ENCODE measurements around the gene SH3RF2.

The SH3RF2 gene

GRCh38 chr5:146042628-146043279 is 106.4 kb downstream of the SH3RF2 start:
- DNase-seq (ENCODE audit: low read depth): peak; percentile 21

DNA sequence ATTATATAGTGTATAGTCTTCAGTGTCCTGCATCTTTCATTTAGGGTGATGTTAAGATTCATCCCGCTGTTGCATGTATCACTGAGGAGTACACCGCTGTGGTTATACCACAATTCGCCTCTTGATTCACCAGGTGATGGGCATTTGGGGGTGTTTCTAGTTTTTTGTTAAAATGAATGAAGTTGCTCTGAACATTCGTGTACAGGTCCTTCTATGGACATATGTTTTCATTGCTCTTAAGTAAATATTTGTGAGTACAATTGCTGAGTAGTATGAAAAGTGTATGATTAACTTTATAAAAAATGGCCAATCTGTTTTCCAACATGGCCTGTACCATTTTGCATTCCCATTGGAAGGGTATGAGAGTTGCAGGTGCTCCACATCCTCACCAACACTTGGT is 107.3 kb downstream of the SH3RF2 start:
- DNase-seq (ENCODE audit: low read depth): no peak

- DNase-seq (ENCODE audit: low read depth): no peak
Observed at GRCh38 chr5:146047396-146047795, 111.0 kb downstream of the SH3RF2 start.

DNA sequence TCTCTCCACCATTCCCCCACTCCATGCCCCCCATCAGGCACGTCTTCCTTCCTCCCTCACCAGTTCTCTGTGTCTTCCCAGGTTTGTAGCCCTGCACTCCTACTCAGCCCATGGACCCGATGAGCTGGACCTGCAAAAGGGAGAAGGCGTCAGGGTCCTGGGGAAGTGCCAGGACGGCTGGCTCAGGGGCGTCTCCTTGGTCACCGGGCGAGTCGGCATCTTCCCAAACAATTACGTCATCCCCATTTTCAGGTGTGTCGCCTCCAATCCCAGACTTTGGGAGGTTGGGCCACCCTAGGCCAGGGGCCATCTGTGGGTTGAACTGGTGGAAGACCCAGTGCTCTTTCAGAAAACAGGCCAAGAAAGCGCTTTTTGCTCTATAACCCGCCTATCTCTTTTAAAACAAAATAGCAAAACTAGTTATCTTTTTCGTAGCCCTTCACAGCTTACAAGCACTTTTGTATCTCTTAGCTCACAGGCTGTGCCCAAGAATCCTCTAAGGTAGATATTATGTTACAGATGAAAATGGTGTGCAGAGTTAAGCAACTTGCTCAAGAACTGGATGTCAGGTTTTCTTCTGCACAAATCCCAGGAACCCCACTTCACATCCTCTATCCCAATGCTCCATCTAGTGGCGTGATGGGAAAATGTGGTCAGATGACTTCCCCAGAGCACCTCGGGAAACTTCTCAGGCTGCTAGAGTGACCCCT is 112.8 kb downstream of the SH3RF2 start:
- peak; percentile 30 for DNase-seq (ENCODE audit: low read depth)

- no peak for DNase-seq (ENCODE audit: low read depth)
Observed at GRCh38 chr5:146049704-146050026, 113.3 kb downstream of the SH3RF2 start.

GRCh38 chr5:146050086-146050485 is 113.7 kb downstream of the SH3RF2 start:
- DNase-seq (ENCODE audit: low read depth): no peak

DNA sequence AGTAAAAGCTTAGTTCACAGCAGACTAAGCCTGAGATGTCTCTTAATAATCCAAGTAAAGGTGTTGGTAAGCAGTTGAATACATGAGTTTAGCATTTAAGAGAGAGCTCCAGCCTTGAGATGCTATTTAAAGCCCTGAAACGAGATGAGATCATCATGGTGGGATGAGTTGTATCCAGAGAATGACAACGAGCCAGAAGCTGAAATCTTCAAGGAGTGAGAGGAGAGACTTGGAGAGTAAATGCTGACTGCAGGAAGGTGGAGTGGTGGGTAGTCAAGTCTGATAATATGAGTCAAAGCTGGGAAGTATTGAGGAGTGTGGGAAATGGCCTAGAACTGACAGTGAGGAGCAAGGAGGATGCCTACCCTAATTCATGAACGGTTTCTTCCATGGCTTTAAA is 115.3 kb downstream of the SH3RF2 start:
- peak; percentile 46 for DNase-seq (ENCODE audit: low read depth)

DNA sequence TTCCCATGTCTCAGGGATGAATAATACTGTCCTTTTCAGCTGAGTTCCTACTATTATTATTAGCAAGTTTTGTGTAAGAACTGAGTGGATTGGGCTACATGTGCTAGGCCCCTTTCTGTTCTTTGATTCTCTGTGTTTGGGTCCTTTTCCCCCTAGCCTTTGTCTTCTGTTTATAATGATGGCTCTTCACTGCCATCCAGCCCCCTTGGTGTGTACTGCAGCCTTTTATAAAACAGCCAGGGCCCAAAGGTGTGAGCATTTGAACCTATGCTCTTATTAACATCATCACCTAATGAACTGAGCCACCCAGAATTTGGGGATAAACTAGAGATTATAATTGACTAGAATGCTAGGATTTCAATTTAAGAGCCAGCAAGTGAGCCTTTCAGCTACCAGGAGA is 116.4 kb downstream of the SH3RF2 start:
- no peak for DNase-seq (ENCODE audit: low read depth)

GRCh38 chr5:146055432-146055831 is 119.1 kb downstream of the SH3RF2 start:
- DNase-seq (ENCODE audit: low read depth): no peak

GRCh38 chr5:146059460-146060220 is 123.3 kb downstream of the SH3RF2 start:
- DNase-seq (ENCODE audit: low read depth): no peak

DNA sequence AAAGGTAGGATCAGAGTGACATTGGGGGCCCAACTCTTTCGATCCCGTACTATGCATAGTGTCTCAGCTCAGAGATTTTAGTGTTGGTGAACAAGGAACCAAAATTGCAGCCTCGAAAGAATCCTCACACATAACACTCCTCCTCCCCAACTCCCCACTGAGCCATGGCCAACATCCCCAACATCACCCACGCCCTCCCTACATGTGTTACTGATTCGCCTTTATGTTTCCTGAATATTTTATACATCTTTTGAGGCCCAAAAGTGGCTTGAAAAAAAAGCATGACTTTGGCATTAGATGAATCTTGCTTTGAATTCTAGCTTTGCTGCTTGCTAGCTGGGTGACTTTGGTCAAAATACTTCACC is 123.8 kb downstream of the SH3RF2 start:
- DNase-seq (ENCODE audit: low read depth): no peak

- no peak for DNase-seq (ENCODE audit: low read depth)
Observed at GRCh38 chr5:146066968-146067367, 130.6 kb downstream of the SH3RF2 start.

DNA sequence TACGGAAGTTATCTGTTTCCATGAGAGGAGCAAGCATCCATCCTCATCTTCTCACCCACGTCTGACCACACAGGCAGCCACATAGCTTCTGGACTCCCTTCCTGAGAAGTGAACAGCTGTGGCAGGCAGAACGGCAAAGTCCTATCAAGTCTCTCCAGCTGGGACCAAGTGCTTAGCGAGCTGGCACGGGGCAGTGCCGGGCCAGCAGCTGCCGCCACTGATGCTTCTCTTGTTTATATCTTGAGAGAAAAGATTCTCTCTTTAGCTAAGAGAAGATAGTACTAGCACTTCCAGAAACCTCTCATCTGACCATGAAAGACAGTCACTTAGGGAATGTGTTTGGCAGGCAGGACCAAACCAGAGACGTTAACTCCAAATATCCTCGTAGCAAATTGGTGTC is 131.8 kb downstream of the SH3RF2 start:
- DNase-seq (ENCODE audit: low read depth): no peak

DNA sequence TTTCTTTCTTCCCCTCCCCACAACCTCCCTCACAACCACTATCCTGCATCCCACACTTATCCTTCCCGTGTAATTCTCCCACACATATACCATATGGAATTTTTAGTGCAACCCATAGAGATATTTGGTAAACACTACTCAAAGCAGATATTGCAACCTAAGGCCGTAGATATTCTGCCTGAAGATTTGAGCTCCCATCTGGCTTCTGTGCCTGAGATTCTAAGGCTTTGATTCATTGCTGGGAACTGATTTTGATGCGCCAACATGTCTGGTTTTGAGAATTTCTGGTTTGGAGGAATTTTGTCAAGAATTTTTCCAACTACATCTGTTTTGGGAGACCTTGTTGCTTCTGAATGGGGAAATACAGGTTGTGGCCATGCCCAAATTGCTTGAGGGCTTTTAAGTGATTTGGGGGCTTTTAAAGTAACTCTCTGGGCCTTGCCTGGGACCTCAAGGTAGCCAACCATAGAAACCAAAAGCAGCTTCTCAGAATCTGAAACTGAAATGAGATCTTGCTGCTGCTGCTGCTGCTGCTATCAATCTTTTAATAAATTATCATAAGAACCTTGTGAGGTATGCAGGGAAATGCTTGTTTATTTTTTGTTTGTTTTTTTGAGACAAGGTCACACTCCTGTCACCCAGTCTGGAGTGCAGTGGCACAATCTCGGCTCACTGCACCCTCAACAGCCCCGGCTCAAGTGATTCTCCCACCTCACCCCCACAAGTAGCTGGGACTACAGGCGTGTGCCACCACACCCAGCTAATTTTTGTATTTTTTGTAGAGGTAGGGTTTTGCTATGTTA is 132.8 kb downstream of the SH3RF2 start:
- DNase-seq (ENCODE audit: low read depth): no peak

GRCh38 chr5:146069780-146070099 is 133.4 kb downstream of the SH3RF2 start:
- no peak for DNase-seq (ENCODE audit: low read depth)

DNA sequence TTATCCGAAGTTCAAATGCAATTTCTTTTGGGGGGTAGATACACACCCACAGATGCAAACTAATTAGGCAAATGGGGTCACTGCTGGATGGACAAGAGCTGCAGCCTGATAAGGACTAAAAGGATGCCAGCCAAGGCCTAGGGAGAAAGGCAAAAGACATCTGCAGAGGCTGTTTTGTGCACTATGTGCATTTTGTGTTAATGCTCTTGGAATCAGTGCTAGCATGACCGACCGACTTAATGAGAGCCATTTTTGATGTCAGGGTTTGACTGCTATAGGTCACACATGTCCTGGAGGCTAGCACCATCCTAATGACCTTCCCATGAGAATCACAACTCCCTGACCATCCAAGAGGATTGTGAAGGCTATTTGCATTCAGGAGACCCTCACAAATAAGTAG is 134.4 kb downstream of the SH3RF2 start:
- no peak for DNase-seq (ENCODE audit: low read depth)

DNA sequence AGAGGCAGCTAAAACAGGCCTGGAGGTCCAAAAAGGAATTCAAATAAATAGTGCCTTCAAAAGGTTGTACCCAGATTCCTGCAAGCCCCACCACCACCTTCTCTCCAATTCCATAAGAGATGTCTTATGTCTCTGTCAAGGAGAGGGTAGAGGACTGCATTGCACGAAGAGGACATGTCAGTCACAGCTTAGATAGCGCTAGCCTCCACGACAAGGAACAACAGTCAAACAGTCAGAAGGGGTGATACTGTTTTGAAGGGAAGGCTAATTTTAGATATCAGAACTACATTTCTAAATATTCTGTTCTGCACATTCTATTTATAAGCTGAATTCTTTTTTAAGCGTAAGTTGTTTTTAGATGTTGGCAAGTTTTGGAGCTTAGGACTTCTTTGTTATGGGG is 134.8 kb downstream of the SH3RF2 start:
- no peak for DNase-seq (ENCODE audit: low read depth)

GRCh38 chr5:146072595-146072994 is 136.2 kb downstream of the SH3RF2 start:
- DNase-seq (ENCODE audit: low read depth): no peak

DNA sequence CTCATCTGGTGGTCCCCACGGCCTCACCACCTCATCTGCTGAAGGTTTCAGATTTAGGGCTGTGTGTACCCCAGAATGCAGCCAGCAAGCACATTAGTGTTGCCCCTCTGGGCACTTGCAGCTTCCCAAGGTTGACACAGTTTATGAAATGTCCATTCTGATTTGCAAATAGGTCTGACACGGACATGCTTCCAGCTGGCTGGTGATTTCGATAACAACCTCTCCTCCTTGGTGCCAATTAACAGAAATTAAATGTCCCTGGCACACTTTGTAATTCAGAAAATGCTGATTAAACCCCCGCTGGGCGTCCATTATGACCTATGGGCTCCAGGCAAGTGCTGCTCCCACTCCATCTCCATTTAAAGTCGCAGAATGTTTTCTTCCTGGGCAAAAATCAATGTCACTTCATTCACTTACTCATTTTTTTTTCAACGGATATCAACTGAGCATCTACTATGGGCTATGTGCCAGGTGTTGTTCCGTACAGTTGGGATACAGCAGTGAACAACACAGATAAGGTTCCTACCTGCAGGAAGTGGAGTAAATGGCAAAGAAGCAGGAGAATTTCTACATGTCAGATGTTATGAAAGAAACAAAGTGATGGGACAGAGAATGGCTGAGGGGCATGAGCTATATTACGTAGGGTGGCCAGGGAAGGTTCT is 137.0 kb downstream of the SH3RF2 start:
- DNase-seq (ENCODE audit: low read depth): no peak

DNA sequence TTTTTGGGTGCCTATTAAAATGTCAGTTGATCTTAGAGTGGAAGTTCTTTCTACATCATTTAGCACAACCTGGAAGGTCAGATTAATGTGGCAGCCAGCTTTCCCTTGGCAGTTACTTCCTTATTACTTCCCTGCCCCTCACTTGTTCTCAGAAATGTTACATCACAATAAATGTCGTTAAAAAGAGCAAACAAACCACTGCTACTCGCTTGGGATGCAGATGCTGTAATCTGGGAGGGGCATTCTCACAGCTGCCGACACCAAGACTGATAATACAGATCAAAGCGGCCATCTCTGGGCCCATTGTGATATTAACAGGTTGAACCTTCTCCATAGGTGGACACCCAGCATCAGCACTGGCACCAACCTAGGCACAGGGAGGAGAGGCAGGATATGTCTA is 139.7 kb downstream of the SH3RF2 start:
- DNase-seq (ENCODE audit: low read depth): no peak

GRCh38 chr5:146076455-146076854 is 140.1 kb downstream of the SH3RF2 start:
- no peak for DNase-seq (ENCODE audit: low read depth)

DNA sequence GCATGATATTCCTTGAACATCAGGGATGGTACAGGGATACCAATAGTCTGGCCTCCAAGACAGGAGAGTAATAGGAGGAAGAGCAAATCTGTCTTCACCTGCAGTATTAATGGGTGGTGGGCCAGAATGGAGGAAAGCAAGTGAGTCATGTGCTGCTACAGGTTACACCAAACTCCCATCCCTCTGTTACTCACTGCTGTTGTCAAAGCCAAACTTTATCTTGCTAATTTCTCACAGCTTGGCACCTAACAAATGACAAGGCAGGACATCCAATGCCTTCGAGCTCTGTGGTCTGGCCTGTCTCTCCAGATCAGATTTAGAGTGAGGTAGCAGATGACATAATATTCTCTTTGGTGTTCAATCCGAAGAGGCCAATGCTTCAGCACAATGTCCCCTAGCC is 142.2 kb downstream of the SH3RF2 start:
- no peak for DNase-seq (ENCODE audit: low read depth)

Measured in GM04503 (cell line).